ENCODE data around the gene ABCD3.

Gene ABCD3

DNA sequence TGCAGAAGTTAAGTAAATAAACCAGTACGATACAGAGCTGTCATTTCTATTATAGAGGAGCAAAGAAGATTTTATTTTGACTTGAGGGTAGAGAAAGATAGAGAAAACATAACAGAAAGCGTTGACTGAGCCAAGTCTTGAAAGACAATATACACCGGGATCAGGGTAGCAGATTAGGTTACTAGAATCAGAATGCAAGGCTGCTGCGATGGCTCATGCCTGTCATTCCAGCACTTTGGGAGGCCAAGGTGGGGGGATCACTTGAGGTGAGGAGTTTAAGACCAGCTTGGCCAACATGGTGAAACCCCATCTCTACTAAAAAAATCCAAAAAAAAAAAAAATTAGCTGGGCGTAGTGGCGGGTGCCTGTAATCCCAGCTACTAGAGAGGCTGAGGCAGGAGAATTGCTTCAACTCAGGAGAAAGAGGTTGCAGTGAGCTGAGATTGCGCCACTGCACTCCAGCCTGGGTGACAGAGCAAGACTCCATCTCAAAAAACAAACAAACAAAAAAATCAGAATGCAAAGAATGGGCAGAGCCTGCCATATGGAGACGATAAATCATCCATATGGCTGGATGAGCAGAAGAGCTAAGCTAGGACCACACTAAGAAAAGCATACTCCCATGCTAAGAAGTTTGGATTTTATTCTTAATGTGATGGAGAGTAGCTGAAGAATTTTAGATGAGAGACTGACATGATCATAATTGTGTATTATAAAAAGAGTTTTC, 9.9 kb upstream of the ABCD3 start:
- no peaks in the 10 kb centered on the region for H3K9me3 Mint-ChIP-seq
- no peak overlapping the region for H3K4me3 Mint-ChIP-seq
- TF ChIP-seq CTCF (IDR thresholded peaks at IDR 0.05; ENCODE audit: unreplicated experiment in 3 of 3), result no peak
- peak overlapping the region; percentile 22 to 71 (median 37) for H3K27ac Mint-ChIP-seq
- no peaks in the 10 kb centered on the region for H3K36me3 Mint-ChIP-seq (ENCODE audit: low read depth)
- H3K27me3 Mint-ChIP-seq (ENCODE audit: low read depth), result no peaks in the 10 kb centered on the region
- H3K4me1 Mint-ChIP-seq, result peaks cover 6% of the 10 kb centered on the region

DNA sequence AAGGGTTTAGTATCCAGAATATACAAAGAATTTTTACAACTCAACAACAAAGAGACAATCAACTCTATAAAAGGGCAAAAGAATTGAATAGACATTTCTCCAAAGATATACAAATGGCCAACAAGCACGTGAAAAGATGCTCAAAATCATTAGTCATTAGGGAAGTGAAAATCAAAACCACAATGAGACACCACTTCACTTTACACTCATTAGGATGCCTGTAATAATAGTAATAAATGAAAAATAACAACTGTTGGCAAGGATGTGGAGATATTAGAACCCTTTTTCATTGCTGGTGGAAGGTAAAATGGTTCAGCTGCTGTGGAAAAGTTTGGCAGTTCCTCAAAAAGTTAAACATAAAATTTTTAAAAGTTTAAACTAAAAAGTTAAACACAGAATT, 7.0 kb upstream of the ABCD3 start:
- Mint-ChIP-seq H3K36me3 (ENCODE audit: low read depth) (no peaks in the 10 kb centered on the region), H3K27me3 (ENCODE audit: low read depth) (no peaks in the 10 kb centered on the region), H3K4me1 (peaks cover 6% of the 10 kb centered on the region), H3K9me3 (no peaks in the 10 kb centered on the region), H3K4me3 (no peak overlapping the region), H3K27ac (no peak overlapping the region)
- TF ChIP-seq CTCF (IDR thresholded peaks at IDR 0.05; ENCODE audit: unreplicated experiment in 3 of 3), result no peak

DNA sequence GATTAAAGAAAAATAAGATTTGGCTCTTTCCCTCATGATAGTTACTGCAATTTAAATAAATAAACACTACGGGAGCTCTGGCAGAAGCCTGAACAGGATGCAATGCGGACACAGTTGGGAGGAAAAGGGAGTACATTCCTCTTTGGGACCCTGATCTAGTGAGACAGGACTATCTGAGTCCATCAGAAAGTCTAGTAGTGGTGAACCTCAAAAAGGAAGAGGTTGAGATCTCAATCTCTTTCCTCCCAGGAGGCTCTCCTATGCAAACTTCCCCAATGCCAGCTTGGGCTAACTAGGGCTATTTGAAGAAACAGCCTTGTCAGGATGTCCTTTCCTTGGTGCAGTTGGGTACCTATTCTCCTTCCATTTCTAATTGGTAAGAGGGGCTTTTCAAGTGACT, 4.9 kb upstream of the ABCD3 start:
- TF ChIP-seq CTCF (IDR thresholded peaks at IDR 0.05; ENCODE audit: unreplicated experiment in 3 of 3), result no peak
- Mint-ChIP-seq H3K4me3 (no peak overlapping the region), H3K4me1 (no peaks in the 10 kb centered on the region), H3K27ac (no peak overlapping the region), H3K27me3 (ENCODE audit: low read depth) (no peaks in the 10 kb centered on the region), H3K9me3 (no peaks in the 10 kb centered on the region), H3K36me3 (ENCODE audit: low read depth) (no peaks in the 10 kb centered on the region)

- Mint-ChIP-seq H3K4me1 (peaks cover 28% of the 10 kb centered on the region), H3K36me3 (ENCODE audit: low read depth) (no peaks in the 10 kb centered on the region), H3K27me3 (ENCODE audit: low read depth) (no peaks in the 10 kb centered on the region), H3K9me3 (no peaks in the 10 kb centered on the region), H3K4me3 (no peak overlapping the region), H3K27ac (no peak overlapping the region)
- TF ChIP-seq CTCF (IDR thresholded peaks at IDR 0.05; ENCODE audit: unreplicated experiment in 3 of 3), result no peak
Observed at GRCh38 chr1:94416901-94417727, 1.1 kb upstream of the ABCD3 start.

DNA sequence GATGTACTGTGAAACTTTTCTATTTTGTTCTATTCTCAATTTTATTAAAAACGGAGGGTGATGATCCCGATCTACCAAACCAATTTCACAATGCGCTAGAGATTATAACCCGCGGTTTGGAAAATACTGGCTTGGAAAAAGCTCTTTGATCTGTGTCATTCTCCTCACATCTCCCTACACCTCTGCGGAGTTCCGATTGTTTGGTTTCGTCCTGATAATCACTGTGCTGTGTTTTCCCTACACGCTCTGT, 536 bp upstream of the ABCD3 start:
- no peak overlapping the region for H3K27ac Mint-ChIP-seq
- no peaks in the 10 kb centered on the region for H3K27me3 Mint-ChIP-seq (ENCODE audit: low read depth)
- TF ChIP-seq CTCF (IDR thresholded peaks at IDR 0.05; ENCODE audit: unreplicated experiment in 3 of 3), result no peak
- no peak overlapping the region for H3K4me3 Mint-ChIP-seq
- no peaks in the 10 kb centered on the region for H3K36me3 Mint-ChIP-seq (ENCODE audit: low read depth)
- H3K9me3 Mint-ChIP-seq, result no peaks in the 10 kb centered on the region
- peaks cover 33% of the 10 kb centered on the region for H3K4me1 Mint-ChIP-seq
